DMS114 treated with DMSO at 0.1 percent for 48 hours (cell line): Measurements from ENCODE around the gene SEMA3B.
"Not testable (repeated sequence)": the region's sequence is repeated elsewhere in the genome, so short reads cannot be mapped to it uniquely, and the experiment has no call there.

Experiments used
- DNase-seq: peaks from one replicate; lab custom pipeline; 2025; ENCODE audit not compliant: unreplicated experiment; lab: John Stamatoyannopoulos, UW

The SEMA3B gene

GRCh38 chr3:50271314-50271936 lies 2.5 kb downstream of the SEMA3B start:
- DNase-seq, result no peak

- DNase-seq, result not testable (repeated sequence)
Observed at GRCh38 chr3:50272538-50272910, 3.6 kb downstream of the SEMA3B start.

- DNase-seq, result peak; percentile 51
Observed at GRCh38 chr3:50272911-50273688, 4.2 kb downstream of the SEMA3B start.

- no peak for DNase-seq
Observed at GRCh38 chr3:50273689-50274065, 4.7 kb downstream of the SEMA3B start.

- DNase-seq, result no peak
Observed at GRCh38 chr3:50274371-50275104, 5.6 kb downstream of the SEMA3B start.

GRCh38 chr3:50275141-50275995 lies 6.4 kb downstream of the SEMA3B start:
- DNase-seq, result no peak

GRCh38 chr3:50275996-50276761 lies 7.2 kb downstream of the SEMA3B start:
- no peak for DNase-seq

- DNase-seq, result no peak
Observed at GRCh38 chr3:50276762-50277101, 7.8 kb downstream of the SEMA3B start.

- no peak for DNase-seq
Observed at GRCh38 chr3:50278123-50278879, 9.4 kb downstream of the SEMA3B start.

GRCh38 chr3:50278880-50279224 lies 9.9 kb downstream of the SEMA3B start, which contains the start of gene LSMEM2:
Gene LSMEM2, plus strand, starts transcription at chr3:50279087. Its CDS starts 27 bp downstream, at chr3:50279114.
- DNase-seq, result no peak

- DNase-seq, result no peak
Observed at GRCh38 chr3:50279255-50280016, 10.5 kb downstream of the SEMA3B start.

GRCh38 chr3:50284121-50284520 lies 15.2 kb downstream of the SEMA3B start:
- DNase-seq, result not testable (repeated sequence)

- DNase-seq, result no peak
Observed at GRCh38 chr3:50286322-50287227, 17.6 kb downstream of the SEMA3B start.

- no peak for DNase-seq
Observed at GRCh38 chr3:50287262-50287661, 18.3 kb downstream of the SEMA3B start.

- DNase-seq, result no peak
Observed at GRCh38 chr3:50288387-50289007, 19.6 kb downstream of the SEMA3B start.

GRCh38 chr3:50289130-50289529 lies 20.2 kb downstream of the SEMA3B start:
- no peak for DNase-seq

- DNase-seq, result no peak
Observed at GRCh38 chr3:50290161-50290641, 21.3 kb downstream of the SEMA3B start.
